ENCODE data around the gene APBB2.

Gene APBB2

DNA sequence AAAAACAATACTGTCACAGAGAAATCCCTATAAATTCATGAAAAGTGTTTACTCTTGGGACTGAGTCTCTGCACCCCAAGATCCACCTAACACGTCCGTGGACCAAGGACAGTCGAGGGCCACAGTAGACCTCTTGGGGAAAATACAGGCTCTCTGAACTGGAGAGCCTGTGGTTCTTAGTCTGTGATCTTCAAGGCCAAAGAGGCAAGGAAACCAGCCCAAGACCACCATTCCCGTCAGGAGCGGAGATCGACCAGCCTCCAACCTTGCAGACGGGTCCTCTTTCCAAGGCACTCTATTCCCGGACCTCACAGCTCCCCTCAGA is 1.6 kb upstream of the APBB2 start:
- no peak for DNase-seq (ENCODE audit: low spot score)

DNA sequence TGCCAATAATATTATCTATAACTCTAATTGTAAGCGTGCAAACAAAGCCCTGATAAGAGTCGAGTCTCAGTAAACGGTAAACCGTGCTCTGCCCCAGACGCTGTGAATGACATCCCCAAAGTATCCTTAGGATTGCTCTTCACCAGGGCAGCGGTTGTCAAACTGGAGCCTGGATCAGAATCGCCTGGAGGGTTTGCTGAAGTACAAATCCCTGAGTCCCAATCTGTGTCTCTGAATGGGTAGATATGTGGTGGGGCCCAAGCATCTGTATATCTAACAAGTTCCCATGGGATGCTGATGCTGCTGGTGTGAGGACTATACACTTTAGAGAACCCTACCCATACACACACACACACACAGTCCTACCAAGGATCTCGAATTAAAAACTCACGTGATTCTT is 813 bp upstream of the APBB2 start:
- no peak for DNase-seq (ENCODE audit: low spot score)

DNA sequence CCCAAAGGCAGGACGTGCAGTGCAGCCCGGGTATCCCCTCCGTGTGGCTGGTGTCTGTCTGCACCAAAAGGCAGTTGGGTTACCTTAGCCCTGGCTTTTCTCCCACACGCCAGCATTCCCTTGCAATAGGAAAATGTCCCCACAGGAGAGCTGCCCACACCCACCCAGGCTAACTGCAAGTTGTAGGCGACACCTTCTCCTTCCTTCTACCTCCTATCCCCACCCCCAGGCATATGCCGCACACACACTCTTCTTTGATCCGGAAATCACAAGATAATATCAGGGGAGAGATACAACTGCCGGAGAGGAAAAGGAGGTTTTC is 444 bp upstream of the APBB2 start:
- DNase-seq (ENCODE audit: low spot score), result no peak

DNA sequence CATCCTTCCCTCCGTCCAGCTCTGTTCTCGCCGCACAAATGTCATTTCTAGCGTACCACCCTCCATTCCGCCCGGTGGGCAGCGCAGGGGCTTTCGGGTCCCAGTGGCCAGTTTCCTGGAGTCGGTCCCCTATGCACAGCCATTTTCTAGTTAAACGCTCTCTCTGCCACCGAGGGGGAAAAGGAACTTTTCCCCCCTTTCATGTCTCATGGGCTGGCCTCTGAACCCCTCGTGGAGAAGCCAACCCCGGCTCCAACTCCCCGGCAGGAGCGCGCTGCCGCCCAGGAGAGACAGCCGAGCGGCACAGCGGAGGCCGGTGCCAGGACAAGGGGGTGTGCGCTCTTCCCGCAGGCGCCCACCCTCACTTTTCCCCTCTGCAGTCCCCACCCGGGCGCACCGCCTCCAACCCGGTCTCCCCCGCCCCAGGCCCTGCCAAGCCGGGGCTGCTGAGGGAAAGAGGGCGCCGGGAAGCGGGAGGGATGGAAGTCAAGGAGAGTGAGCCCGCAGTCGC is 662 bp downstream of the APBB2 start:
- no peak for DNase-seq (ENCODE audit: low spot score)

DNA sequence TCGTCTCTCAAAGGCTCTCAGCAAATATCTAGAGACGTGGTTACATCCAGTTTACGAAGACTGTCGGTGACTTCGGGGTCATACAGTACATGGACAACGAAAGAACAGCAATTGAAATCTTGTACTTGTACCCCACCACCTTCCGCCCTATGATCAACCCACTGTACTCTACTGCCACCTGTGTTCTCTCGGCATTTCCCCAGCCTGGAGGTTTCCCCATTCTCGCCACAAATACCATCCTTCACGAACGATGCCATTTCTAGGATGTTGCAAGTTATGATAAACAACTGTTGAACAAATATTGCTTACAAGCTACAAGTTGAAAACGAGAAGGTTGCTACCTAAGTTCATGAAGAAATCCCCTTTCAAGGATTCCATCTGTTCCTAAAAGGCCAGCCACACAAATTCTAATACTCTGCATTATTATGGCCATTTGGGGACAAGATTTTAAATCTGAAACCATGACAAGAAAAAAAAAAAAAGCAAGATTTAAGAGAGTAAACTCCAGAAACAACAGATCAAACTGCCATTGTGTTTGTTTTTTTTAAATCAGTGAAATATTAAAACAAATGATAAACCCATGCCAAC is 1.6 kb downstream of the APBB2 start:
- no peak for DNase-seq (ENCODE audit: low spot score)

DNA sequence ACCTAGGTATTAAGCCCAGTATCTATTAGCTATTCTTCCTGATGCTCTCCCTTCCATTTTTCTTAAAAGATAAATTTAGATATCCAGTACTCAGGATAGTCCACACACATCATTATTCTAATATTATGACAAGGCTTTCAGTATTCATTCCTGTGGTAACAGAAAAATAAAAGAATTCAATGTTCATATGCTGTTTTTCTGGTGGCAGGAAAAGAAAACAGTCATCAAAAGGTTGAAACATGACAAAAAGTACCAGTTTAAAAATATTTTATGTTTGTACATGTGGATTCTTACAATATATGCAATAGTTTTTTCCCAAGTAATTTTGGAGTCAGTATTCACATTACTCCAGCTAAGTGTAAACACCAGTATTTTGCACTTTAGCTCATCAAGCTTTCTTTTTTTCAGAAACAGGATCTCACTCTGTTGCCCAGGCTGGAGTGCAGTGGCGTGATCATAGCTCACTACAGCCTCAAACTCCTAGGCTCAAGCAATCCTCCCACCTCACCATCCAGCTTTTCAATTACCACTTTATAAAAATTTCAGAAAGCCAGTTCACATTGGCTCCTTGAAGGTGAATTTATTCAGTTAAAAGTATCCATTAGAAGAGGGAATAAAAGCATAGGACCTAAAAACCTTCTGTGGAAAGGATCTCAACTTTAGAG is 2.3 kb downstream of the APBB2 start:
- no peak for DNase-seq (ENCODE audit: low spot score)

DNA sequence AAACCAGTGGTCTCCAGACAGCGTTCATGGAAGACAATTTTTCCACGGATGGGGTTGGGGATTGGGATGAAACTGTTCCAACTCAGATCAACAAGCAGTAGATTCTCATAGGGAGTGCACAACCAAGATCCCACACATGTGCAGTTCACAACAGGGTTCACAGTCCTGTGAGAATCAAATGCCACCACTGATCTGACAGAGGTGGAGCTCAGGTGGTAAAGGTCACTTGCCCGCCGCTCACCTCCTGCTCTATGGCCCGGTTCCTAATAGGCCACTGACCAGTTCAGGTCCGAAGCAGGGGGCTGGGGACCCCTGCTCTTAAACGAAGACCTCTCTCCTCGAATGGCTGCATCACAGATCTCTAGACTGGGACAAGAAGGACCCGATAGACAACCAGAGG is 4.4 kb downstream of the APBB2 start:
- DNase-seq (ENCODE audit: low spot score), result no peak

DNA sequence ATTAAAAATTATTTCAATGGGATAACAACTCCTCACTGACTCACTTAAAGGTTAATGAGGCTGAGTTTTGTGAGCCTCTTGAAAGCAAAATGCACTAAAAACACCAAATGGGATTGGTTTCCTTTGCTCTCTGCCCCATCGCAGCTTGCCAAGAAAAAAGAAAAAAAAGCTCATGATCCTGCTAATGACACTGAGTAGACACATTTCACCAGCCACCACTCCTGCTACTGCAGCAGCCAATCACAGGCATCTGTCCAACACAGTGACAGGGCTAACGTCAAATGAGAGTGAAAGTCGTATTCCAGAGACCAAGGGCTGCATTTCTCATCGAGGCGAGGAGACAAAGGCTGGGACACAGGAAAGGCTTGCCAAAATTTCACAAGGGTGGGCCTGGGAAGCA is 5.2 kb downstream of the APBB2 start:
- no peak for DNase-seq (ENCODE audit: low spot score)

DNA sequence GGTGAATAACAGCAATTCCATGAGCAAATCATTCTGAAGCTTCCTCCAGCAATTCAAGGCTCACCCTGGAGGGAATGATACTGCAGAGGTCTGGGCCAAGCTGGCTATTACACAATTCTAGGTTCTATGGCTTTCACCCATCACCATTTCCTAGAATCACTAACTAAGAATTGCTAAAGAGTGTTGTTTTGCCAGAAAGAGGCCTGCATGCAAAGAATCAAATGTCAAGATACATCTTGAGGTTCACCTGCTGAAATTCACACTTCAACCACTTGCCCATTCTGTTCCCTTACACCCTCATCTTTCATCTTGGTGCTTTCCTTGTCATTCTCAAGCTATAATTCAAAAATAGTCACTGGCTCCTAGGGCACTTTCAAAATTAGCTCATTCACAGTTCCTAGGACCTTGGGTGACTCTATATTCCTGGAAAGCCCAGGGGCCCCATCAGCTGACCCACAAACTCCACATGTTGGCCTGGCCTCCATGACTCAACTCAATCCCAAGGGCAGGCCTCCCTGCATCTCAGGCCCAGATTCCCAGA is 7.0 kb downstream of the APBB2 start:
- no peak for DNase-seq (ENCODE audit: low spot score)

DNA sequence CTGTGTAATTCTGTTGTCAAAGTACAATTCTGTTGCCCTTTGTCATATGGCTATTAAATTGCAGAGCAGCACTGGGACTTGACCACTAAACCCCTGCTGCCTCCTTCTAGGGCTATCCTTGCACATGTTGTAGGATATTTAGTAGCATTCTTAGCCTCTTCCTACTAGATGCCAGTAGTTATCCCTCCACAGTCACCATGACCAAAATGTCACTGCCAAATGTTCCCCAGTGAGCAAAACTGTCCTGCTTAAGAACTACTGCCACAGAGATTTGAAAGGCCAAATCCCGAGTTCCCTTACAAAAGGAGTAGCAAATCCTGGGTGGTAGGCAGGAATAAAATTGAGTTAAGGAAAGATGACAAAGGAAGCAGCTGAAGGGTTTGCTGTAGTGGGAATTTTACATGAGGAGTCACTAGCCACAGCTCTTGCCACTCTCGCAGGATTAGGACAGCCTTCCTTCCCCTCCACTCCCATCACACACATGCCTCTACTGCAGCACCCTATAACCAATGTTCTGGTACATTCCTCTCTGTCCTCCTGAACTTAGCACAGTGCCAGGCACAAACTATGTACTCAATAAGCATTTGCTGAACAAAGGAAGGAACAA is 8.4 kb downstream of the APBB2 start:
- DNase-seq (ENCODE audit: low spot score), result no peak

DNA sequence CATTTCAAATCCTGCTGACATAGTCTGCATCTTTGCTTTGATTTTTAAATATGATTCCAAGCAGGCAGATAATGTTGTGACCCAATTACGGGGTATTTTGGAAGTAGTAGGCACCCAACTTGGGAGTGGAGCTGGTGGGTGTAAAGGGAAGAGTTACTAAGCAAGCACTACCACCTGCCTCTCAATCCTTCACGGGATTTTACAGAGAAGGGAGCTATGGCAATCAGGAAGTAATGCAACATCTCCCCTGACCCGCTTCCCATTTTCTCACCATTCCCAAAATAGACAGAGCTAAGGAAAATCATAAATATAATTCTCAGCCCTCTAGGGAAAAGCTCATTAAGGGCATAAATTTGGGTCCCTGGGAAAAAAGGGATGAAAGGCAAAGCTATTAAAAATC is 9.2 kb downstream of the APBB2 start:
- DNase-seq (ENCODE audit: low spot score), result no peak

DNA sequence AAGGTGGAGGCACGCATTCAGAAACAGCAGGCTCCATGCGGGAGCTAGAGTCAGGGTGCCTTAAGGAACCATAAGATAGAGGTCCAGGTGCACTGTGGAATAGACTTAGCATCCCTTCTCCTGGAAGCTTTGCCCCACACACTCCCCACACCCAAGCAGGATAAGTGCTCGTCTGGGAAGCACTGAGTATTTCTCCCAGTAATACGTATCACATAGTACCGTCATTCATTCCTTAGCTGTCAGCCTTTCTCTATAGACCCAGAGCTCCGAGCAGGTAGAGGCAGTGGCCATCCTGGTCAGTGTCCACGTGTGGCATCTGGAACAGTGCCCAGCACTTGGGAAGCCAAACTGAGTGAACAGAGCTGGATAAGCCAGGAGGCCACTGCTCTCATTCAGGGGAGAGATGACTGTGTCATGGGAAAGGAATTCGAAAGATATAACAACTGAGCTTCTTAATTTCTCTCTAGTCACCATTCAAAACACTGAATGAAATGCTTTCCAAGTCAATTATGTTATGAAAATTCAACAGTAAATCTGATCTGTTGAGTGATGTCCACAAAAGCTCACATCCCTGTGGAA is 9.9 kb downstream of the APBB2 start:
- no peak for DNase-seq (ENCODE audit: low spot score)

DNA sequence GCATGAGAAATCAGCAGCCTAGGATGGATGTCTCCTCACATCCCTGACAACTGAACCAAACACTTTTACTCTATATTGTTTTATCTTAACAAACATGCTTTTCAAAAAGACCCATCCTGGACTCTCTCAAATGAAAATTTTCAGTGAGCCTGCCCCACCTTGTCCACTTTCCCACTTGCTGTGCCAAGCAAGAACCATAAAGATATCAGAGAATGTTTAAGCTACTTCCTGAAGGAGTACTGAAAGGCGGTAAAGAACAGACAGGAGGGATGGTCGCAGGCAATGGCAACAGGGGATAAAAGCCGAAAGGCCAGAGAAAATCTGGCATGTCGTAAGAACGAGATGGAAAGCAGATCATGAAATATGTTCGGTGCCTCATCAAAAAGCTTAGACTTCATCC is 10.5 kb downstream of the APBB2 start:
- no peak for DNase-seq (ENCODE audit: low spot score)

DNA sequence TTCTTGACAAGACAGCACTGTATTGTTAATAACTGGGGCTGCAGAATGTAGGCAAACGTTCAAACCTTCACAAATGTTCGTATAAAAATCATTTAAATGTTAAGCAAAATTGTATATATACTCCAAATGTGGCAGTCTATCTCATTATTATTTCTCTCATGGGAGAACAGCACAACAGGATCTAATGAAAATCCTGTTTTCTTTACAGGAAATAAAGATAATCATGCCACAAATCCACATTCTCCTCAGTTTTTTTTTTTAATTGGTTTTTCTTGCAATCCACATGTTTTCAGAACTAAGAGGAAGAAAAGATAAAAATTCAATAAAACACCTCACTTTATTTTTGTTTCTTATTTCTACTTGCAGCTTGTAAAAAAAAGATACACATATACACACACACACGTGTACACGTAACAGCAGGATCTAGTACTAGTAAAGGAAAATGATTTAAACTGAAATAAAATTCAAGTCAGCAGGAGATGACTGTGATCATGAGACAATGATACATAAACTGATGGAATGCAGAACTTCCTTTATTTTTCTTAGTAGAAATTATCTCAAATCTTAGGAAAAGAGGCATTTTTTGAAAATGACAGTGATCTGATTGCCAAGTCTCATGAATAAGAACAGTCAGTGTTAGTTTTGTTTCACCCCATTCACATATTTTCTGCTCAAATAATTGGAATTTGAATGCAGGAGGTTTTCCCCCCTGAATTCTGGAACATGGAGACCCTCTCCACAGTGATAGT is 11.3 kb downstream of the APBB2 start:
- no peak for DNase-seq (ENCODE audit: low spot score)

DNA sequence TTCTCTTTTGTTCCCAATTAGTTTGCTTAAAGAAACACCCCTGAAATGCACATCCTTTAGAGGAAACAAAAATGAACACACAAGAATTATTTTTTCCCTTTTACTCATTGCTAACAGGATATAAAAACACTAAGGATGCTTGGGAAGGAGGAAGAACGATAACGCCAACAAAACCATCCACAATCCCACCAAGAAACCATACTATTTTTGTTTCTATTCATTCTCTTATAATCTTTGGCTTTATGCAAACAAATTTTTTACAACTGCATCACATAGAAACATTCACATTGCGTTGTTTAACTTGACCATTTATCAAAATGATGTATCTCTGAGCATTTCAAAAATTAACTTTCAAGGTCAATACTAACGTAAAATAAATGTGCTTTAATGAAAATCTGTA is 12.0 kb downstream of the APBB2 start:
- no peak for DNase-seq (ENCODE audit: low spot score)

DNA sequence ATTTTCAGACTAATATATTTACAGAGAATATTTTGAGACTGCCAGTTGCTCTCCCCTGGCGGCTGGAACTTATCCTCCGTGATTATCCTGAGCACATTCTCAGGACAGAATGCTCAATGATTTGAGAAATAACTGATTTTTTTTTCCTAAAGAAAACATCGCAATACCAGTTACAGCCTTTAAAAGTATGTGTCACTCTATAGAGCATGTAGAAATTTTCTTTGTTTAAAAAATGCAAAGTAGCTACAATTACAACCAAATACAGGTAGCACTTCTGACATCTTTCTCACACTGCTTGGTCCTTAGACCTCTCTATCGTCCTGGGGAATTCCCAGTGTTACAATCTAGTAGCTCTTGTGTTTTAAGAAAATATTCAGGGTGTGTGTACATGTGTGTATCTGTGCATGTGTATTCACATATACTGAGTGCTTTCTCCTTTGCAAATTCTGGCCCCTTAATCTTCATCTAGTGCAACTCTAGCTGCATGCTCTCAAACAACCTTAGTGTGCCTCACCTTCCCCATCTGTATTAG is 13.8 kb downstream of the APBB2 start:
- no peak for DNase-seq (ENCODE audit: low spot score)

DNA sequence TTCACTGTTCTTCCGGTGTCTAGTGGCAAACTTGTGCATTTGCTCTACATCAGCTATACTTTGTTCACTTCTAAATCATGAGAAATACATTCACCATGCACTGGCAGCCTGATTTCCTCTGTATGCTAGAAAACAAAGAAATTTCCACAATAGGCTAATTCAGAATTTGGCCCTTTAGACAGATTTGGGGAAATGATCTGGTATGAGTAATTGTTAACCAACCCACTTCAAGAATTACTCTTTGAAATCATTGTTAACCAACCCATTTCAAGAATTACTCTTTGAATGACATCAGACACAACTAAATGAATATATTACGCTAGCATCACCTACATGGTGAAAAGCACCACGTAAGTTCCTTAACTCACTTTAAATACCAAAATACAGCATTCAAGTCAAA is 14.6 kb downstream of the APBB2 start:
- no peak for DNase-seq (ENCODE audit: low spot score)

DNA sequence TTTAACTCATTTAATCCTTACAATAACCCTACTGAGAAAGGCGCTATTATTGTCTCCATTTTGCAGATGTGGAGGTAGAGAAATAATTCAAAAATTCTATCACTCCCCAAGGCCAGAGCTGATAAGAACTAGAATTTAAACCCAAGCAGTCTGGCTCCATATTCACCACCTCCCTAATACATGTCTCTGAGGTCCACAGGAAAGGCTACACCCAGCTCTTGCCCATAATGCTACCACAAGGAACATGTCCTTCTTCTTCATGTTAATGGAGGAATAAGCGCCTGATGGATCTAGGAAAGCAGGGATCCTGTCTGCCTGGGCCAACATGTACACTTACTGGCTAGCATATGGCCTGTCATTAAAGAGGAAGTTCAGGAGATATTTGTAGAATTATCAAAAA is 16.3 kb downstream of the APBB2 start:
- DNase-seq (ENCODE audit: low spot score), result no peak

DNA sequence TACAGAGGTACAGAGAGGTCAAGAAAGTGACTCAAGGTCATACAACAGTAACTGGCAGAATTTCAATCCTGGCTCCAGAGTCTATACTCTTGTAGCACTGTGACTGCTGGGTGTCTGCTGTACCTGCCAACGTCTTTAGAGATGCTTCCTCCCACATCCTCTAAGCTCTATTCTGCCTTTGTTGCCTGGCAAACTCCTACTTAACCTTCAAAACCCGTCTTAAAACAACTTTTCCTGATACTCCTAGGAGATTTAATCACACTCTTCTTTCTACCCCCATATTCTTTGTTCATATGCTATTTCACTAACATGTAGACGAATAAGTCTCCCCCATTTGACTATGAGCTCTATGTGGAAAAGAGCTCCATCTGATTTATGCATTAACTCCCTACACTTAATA is 16.8 kb downstream of the APBB2 start:
- DNase-seq (ENCODE audit: low spot score), result no peak

DNA sequence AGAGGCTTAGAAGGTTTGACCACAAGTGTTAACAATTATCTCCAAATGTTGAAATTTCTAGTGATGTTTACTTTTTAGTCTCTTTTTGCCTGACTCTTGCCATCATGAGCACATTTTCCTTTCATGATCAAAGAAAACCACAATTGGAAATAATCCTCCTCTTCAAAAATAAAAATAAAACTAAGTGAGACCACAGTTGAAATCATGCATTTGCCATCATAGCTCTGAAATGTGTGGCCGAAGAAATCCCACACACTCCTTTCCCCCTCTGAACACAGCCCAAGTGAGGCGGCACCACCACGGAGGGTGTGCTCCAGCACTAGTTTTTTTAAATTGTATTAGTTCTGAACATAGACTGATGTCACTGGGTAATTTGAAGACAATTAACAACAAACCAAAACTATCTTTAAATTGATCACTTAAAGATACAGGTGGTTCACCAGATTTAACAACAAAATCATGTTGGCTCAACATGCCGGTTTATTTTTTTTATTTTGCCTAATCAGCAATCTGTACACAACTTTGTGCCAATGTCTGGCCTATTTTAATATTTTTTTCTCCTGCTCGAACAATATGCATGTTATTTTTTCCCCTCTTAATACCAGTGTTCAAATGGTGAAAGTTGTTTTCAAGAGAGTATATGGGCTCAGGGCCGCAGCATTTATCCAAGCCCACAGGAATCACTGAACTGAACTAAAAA is 17.6 kb downstream of the APBB2 start:
- DNase-seq (ENCODE audit: low spot score), result no peak

DNA sequence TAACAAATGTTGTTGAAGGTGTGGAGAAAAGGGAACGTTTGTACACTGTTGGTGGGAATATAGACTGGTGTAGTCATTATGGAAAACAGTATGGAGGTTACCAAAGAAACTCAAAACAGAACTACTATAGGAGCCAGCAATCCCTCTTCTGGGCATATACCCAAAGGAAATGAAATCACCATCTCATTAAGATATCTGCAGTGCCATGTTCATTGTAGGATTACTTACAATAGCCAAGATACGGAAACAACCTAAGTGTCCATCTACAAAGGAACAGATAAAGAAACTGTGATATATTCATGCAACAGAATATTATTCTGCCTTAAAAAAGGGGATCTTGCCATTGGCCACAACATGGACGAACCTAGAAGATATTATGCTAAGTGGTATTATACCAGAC is 22.2 kb downstream of the APBB2 start:
- DNase-seq (ENCODE audit: low spot score), result no peak

DNA sequence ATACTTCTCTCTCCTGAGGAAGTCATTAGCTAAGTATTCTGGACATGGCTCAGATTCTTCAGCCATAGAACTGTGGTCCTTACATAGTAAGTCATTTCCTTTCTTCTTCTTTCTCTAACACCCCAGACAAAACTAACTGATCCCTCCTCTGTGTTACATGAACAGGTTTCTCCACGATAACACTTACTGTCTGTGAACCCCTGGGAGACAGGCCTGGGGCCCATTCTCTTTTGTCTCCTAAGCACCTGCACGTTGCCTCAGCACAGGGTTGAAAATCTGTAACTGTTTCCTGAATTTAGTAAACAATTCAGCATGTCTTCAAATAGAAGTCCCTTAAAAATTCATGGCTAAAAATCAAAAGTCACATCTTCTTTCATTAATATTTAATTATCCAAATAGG is 24.7 kb downstream of the APBB2 start:
- DNase-seq (ENCODE audit: low spot score), result no peak
